ENCODE data around the gene RGMA. TPM values are rescaled to one million over a fixed set of nuclear protein-coding genes. Genes with fewer than 3 reads are reported as not detected.
A peak's percentile ranks its signal among the peaks of the same experiment; 100 is the strongest.
"Not testable (repeated sequence)": the region's sequence is repeated elsewhere in the genome, so short reads cannot be mapped to it uniquely, and the experiment has no call there.

The RGMA gene
- total and polyA plus RNA-seq, 2 experiments from 2014 or later: 34.2 to 36.5 TPM

- DNase-seq (ENCODE audit: low spot score): no peak
- H4K20me1 ChIP-seq (replicated peaks; ENCODE audit: insufficient read depth): no peaks in the 10 kb centered on the region; the same call in 1 of the 2 replicates
- H3K27me3 ChIP-seq (ENCODE audit: insufficient read depth): no peaks in the 10 kb centered on the region
- ATAC-seq: no peak
- H3K27ac ChIP-seq (ENCODE audit: low read depth): no peak overlapping the region
- TF ChIP-seq, protein P1, sequence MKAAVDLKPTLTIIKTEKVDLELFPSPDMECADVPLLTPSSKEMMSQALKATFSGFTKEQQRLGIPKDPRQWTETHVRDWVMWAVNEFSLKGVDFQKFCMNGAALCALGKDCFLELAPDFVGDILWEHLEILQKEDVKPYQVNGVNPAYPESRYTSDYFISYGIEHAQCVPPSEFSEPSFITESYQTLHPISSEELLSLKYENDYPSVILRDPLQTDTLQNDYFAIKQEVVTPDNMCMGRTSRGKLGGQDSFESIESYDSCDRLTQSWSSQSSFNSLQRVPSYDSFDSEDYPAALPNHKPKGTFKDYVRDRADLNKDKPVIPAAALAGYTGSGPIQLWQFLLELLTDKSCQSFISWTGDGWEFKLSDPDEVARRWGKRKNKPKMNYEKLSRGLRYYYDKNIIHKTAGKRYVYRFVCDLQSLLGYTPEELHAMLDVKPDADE (IDR thresholded peaks at IDR 0.05): no peak
- TF ChIP-seq CREB1 (CRISPR knock-in tag; IDR thresholded peaks at IDR 0.05; ENCODE audit: low read depth) (no peak), POLR2AphosphoS5 (IDR thresholded peaks at IDR 0.05; ENCODE audit: low read depth) (no peak), JUNB (IDR thresholded peaks at IDR 0.05; ENCODE audit: unreplicated experiment) (no peak), ZNF114 (CRISPR knock-in tag; IDR thresholded peaks at IDR 0.05) (no peak)
- TF ChIP-seq, protein P2, sequence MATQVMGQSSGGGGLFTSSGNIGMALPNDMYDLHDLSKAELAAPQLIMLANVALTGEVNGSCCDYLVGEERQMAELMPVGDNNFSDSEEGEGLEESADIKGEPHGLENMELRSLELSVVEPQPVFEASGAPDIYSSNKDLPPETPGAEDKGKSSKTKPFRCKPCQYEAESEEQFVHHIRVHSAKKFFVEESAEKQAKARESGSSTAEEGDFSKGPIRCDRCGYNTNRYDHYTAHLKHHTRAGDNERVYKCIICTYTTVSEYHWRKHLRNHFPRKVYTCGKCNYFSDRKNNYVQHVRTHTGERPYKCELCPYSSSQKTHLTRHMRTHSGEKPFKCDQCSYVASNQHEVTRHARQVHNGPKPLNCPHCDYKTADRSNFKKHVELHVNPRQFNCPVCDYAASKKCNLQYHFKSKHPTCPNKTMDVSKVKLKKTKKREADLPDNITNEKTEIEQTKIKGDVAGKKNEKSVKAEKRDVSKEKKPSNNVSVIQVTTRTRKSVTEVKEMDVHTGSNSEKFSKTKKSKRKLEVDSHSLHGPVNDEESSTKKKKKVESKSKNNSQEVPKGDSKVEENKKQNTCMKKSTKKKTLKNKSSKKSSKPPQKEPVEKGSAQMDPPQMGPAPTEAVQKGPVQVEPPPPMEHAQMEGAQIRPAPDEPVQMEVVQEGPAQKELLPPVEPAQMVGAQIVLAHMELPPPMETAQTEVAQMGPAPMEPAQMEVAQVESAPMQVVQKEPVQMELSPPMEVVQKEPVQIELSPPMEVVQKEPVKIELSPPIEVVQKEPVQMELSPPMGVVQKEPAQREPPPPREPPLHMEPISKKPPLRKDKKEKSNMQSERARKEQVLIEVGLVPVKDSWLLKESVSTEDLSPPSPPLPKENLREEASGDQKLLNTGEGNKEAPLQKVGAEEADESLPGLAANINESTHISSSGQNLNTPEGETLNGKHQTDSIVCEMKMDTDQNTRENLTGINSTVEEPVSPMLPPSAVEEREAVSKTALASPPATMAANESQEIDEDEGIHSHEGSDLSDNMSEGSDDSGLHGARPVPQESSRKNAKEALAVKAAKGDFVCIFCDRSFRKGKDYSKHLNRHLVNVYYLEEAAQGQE (IDR thresholded peaks at IDR 0.05; ENCODE audit: unreplicated experiment): no peak
- no peak overlapping the region for H3K4me2 ChIP-seq
- peaks cover 22% of the 10 kb centered on the region for H3K4me1 Mint-ChIP-seq
- peaks cover 16% of the 10 kb centered on the region for H3K9me3 Mint-ChIP-seq
- H3K9me2 ChIP-seq (ENCODE audit: insufficient read depth): no peaks in the 10 kb centered on the region
- H3K79me2 ChIP-seq (replicated peaks; ENCODE audit: insufficient read depth): no peaks in the 10 kb centered on the region
- H3K4me3 Mint-ChIP-seq: no peak overlapping the region
- no peak overlapping the region for H3K27ac Mint-ChIP-seq
- peaks cover 5% of the 10 kb centered on the region; the same call in 1 of the 2 replicates for H3F3A ChIP-seq (replicated peaks; ENCODE audit: low read depth)
- peaks cover 14% of the 10 kb centered on the region for H3K27me3 Mint-ChIP-seq (ENCODE audit: insufficient read depth, low read depth, poor library complexity)
- no peaks in the 10 kb centered on the region for H3K36me3 ChIP-seq (ENCODE audit: insufficient read depth)
- H3K4me3 ChIP-seq: no peak overlapping the region
- H3K36me3 Mint-ChIP-seq (ENCODE audit: low read depth): peaks cover 8% of the 10 kb centered on the region; the same call in 2 of the 3 replicates
- H3K4me1 ChIP-seq (ENCODE audit: insufficient read depth): no peaks in the 10 kb centered on the region
- no peak overlapping the region for H2AFZ ChIP-seq
Measured at GRCh38 chr15:93033434-93034045, 55.5 kb downstream of the RGMA start.

GRCh38 chr15:93032515-93033206 lies 56.4 kb downstream of the RGMA start:
- not testable (repeated sequence) for H3K4me3 ChIP-seq; H3K79me2 ChIP-seq (replicated peaks; ENCODE audit: insufficient read depth); H3K27ac ChIP-seq (ENCODE audit: low read depth); H3K4me1 ChIP-seq (ENCODE audit: insufficient read depth); H3K36me3 ChIP-seq (ENCODE audit: insufficient read depth); H3K36me3 Mint-ChIP-seq (ENCODE audit: low read depth); H3K27ac Mint-ChIP-seq; H3K27me3 ChIP-seq (ENCODE audit: insufficient read depth); ATAC-seq; DNase-seq (ENCODE audit: low spot score); H4K20me1 ChIP-seq (replicated peaks; ENCODE audit: insufficient read depth); H3K9me2 ChIP-seq (ENCODE audit: insufficient read depth); H3F3A ChIP-seq (replicated peaks; ENCODE audit: low read depth); H3K4me3 Mint-ChIP-seq; H3K4me2 ChIP-seq; H2AFZ ChIP-seq
- peaks cover 17% of the 10 kb centered on the region for H3K27me3 Mint-ChIP-seq (ENCODE audit: insufficient read depth, low read depth, poor library complexity)
- H3K9me3 Mint-ChIP-seq: peaks cover 16% of the 10 kb centered on the region
- H3K4me1 Mint-ChIP-seq: peaks cover 25% of the 10 kb centered on the region
- TF ChIP-seq, protein P3, sequence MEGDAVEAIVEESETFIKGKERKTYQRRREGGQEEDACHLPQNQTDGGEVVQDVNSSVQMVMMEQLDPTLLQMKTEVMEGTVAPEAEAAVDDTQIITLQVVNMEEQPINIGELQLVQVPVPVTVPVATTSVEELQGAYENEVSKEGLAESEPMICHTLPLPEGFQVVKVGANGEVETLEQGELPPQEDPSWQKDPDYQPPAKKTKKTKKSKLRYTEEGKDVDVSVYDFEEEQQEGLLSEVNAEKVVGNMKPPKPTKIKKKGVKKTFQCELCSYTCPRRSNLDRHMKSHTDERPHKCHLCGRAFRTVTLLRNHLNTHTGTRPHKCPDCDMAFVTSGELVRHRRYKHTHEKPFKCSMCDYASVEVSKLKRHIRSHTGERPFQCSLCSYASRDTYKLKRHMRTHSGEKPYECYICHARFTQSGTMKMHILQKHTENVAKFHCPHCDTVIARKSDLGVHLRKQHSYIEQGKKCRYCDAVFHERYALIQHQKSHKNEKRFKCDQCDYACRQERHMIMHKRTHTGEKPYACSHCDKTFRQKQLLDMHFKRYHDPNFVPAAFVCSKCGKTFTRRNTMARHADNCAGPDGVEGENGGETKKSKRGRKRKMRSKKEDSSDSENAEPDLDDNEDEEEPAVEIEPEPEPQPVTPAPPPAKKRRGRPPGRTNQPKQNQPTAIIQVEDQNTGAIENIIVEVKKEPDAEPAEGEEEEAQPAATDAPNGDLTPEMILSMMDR (conservative IDR thresholded peaks at IDR 0.05; ENCODE audit: low read depth in 2 of 2): 0 out of 4 replicates have a peak, but pooled peaks of 1 of the 2 experiments have one; percentile 14

DNA sequence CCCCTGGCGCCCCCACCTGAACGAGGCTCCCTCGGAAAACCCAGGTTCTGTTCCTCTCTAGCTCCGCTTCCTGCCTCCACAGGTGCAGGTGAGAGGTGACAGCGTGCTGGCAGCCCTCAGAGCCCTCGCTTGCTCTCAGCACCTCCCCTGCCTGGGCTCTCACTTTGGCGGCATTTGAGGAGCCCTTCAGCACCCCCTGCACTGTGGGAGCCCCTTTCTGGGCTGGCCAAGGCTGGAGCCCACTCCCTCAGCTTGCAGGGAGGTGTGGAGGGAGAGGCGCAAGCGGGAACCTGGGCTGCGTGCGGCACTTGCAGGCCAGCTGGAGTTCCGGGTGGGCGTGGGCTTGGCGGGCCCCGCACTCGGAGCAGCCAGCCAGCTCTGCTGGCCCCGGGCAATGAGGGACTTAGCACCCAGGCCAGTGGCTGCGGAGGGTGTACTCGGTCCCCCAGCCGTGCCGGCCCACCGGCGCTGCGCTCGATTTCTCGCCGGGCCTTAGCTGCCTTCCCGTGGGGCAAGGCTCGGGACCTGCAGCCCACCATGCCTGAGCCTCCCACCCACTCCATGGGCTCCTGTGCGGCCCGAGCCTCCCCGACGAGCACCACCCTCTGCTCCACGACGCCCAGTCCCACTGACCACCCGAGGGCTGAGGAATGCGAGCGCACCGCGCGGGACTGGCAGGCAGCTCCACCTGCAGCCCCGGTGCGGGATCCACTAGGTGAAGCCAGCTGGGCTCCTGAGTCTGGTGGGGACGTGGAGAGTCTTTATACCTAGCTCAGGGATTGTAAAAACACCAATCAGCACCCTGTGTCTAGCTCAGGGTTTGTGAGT lies 57.2 kb downstream of the RGMA start:
- not testable (repeated sequence) for H3K4me3 ChIP-seq; H2AFZ ChIP-seq; H3K4me3 Mint-ChIP-seq; H3K4me1 ChIP-seq (ENCODE audit: insufficient read depth); H3K36me3 ChIP-seq (ENCODE audit: insufficient read depth); H3K27ac Mint-ChIP-seq; H3F3A ChIP-seq (replicated peaks; ENCODE audit: low read depth); H3K27ac ChIP-seq (ENCODE audit: low read depth); H3K4me2 ChIP-seq; H3K9me2 ChIP-seq (ENCODE audit: insufficient read depth); DNase-seq (ENCODE audit: low spot score); H3K79me2 ChIP-seq (replicated peaks; ENCODE audit: insufficient read depth); H4K20me1 ChIP-seq (replicated peaks; ENCODE audit: insufficient read depth); H3K27me3 ChIP-seq (ENCODE audit: insufficient read depth); ATAC-seq
- Mint-ChIP-seq H3K9me3 (peaks cover 16% of the 10 kb centered on the region), H3K4me1 (peaks cover 24% of the 10 kb centered on the region), H3K27me3 (ENCODE audit: insufficient read depth, low read depth, poor library complexity) (peaks cover 18% of the 10 kb centered on the region), H3K36me3 (ENCODE audit: low read depth) (peaks cover 13% of the 10 kb centered on the region; the same call in 2 of the 3 replicates)

Data from GM23338 (cell line).